HG02885 (cell line): ENCODE measurements around the gene TTLL11.
A peak's percentile ranks its signal among the peaks of the same experiment; 100 is the strongest.

Source experiments
- ATAC-seq: cut with Tn5 transposase; IDR thresholded peaks from one replicate; pipeline ENCODE4 v1.9.1; 2021; ENCODE audit warnings: mild to moderate bottlenecking; ENCODE audit not compliant: unreplicated experiment, poor library complexity

TTLL11 gene

DNA sequence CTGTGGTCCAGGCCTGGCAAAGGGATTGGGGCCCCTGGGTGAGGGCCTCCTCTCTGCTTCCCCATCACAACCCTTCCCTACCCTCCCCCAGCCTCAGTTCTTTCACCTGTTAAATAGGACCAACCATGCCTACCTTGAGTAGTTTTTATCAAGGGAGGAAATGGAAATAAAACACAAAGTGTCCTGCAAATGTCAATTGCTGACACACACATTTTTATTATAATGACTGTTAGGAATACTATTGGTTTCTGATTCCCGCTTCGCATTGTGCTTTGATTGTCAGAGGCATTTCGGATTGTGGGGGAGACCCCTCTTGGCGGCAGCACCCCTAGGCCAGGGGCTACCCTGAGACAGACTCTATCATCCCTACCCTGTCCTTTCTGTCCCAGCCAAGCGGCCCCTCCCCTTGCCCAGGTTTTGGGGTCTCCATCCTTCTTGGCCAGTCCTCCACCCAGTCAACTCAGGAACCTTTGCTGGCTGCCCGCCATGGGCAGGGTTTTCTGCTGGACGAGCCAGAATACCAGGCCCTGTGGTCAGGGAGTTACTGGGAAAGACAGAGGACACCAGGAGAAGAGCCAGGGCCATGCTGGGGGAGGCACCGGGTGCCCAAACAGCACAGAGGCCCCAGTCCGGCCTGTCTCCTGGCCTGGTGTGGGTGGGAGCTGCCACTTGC lies 18.4 kb upstream of the TTLL11 start:
- ATAC-seq = no peak

DNA sequence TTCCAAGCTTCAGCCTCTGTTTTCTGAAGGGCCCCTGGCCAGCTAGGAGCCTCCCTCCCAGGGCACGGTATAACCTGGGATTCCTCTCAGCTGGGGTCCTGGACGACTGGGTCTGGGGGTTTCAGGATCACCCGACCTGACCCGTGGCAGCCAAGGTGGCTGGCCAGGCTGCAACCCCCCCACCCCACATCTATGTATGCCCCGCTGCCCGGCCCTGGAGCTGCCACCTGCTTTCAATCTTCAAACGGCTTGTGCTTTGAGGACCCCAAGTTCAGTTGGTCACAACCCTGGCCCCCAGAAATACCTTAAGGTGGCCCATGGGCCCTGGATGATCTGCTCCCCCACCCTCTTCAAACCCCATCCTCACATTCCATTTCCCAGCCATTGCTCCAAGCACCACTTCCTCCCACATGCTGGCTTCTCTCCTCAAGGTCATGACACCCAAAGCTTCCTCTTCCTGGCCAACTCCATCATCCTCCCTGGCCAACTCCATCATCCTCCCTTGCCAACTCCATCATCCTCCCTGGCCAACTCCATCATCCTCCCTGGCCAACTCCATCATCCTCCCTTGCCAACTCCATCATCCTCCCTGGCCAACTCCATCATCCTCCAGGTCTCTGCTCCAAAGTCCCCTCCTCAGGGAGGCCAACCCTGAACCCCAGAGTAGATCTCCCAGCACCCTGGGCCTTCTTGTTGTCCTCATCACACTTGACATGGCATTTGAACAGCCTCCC lies 17.2 kb upstream of the TTLL11 start:
- ATAC-seq = no peak

DNA sequence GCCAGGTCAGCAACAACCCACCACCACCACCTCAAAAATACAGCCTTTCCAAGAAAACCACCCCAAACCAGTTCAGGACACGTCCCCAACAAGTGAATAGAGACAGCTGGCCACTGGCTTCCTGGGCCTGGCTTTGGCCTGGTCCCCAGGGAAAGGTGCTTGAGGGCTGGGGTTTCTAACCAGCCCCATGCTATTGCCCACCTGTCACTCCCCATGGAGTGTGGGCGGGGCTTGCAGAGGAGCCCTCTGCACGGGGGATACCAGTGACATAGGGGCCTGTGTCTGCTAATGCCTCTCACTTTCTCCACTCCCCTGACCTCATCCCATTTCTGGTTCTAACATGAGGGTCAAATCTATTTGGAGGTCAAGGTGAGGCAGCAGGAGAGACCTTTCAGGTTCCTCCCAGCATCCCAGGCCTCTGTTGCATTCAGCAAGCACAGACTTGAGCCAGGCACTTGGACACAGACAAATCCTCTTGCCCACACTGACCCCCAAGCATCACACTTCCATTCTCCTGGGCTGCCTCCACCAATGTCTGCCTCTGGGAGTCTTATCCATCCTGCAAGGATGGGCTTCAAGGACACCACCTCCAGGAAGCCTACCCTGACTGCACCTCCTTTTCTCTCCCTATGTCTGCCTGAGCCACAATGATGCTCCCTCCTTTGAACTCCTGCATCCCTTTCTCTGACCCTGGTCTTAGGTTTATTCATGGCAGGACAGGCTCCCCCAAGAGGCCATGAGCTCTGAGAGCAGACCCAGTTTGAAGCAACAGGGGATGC lies 16.1 kb upstream of the TTLL11 start:
- ATAC-seq = no peak

DNA sequence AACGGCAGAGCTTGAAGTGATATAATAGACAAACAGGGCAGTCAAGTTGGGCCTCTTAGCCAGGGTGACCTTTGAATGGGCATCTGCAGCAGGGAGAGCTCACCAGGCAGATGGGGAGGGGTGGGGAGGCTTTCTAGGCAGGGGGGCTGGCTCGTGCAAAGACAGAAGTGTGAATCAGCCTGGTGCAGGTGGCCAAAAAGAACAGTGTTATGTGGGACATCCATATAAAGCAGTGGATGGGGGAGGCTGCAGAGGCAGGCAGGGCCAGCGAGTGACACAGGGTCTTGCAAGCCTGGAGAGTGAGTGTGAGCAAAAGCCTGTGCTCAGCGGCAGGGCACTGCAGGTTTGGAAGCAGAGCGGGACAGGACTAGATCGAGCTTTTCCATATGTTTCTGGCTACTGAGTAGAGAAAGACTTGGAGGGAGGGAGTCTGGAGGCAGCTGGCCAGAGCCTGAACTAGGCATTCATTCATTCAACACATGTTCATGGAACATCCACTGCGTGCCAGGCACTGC lies 14.2 kb upstream of the TTLL11 start:
- no peak for ATAC-seq

DNA sequence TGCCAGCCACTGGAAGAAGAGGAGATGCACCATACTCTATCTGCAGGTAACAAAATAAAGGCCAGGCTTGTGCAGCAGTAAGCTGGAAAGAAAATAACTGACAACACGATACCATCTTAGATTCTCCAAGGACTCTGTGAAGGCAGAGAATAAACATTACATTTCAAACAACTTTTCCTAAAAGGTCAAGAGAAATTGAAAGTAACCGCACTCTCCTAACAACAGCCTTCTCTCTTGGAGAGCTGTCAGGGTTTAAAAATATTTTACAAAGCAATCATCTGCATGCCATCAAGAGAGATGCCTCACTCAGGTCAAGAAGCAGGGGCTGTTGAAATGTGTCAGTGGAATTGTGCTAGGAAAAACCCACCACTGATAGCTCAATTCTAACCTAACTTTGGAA lies 13.5 kb upstream of the TTLL11 start:
- no peak for ATAC-seq

DNA sequence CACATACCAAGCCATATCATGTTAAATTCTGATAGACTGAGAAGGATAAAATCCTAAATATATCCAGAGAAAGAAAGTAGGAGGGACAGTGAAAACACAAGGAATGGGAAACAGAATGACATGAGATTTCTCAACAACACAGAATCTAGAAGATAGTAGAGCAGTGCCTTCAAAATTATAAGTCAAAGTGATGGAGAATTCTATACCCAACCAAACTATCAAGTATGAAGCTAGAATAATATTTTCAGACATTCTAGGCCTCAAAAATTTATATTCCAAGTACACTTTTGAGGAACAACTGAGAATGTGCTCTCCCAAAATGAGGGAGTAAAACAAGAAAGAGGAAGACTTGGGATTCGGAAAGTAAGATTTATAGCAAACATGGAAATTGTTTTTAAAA lies 10.9 kb upstream of the TTLL11 start:
- no peak for ATAC-seq

DNA sequence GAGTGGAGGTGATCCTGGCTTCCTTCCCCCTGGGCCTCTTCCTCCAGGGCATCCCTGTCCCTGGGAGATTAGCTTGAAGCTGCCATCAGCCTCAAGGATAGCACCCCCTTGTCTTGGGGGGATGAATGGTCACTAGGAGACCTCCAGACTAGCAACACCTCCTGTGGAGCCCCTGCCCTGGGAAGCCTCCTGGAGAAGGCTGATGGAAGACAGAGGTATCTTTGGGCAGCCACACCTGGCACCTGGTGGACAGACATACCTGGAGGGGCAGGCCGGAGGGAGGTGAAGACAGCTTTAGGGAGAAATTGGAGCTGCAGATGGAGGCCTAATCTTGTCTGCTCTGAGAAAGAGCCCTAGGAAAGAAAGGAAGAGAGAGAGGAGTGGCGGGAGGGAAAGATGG lies 9.0 kb upstream of the TTLL11 start:
- ATAC-seq = no peak

DNA sequence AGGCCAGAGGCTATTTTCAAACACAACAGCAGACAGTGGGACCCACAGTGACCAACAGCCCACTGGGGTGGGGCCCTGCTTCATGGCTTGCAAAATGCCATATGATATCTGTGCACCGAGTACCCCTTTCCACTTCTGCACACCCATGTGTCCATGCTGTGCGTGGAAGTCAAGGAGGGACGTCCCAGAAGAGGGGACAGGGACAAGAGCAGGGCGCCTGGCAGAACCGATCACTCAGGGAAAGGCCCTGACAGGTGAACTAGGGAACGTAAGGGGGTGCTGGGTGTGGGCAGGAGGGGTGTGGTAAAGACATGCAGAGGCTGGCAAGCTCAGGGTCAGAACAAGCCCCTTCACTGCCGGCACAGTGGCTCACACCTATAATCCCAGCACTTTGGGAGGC lies 7.6 kb upstream of the TTLL11 start:
- ATAC-seq = no peak

DNA sequence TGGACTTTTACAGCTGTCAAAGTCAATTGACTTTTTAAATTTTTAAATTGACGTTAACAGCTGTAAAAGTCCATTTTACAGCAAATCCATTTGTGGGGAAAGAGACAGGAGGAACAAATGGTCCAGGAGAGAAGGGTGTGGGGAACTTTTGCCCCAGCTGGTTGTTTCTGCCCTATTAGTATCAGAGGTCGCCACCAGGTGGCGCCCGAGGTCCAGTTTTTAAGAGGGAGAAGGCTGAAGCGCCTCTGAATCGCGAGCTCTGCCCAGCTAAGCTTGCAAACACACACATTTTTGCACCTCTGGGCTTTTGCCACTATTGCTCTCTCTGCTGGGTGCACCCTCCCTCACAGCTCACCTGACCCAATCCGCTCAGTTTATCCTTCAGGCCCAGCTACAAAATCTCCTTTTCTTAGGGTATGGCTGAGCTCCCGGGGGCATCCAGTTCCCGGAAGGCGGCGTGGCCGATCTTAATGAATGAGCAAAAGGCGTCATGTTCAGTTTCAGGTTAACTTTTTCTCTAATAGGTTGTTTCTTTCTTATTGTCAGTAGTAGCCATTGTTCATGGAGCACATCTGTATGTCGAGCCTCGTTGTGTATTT lies 6.3 kb upstream of the TTLL11 start:
- ATAC-seq = peak; percentile 80

DNA sequence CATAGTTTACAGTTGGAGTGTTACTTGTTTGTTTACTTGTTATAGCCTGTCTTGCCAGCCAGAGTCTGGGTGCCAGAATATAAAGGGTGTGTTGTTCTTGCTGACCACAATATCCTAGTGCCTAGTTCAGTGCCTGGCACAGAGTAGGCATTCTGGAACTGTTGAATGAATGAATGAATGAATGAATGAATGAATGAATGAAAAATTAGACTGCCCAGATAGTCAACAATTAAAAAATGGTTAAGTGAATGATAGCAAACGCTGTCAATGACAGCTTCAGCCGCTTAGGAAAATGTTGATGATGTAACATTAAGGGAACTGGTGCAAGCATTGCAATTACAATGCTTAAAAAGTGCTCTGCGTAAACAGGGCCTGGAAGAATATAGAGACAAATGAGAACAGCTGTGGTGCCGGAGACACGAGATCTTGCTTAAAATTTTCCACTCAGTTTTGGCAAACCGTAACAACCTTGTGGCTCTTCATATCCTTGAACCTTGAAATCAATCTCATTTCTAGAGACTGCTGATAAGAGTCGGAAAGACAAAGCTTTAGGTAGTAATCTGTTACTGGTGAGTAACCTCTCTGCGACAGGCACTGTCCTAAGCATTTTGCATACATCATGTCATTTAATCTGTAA lies 4.7 kb upstream of the TTLL11 start:
- no peak for ATAC-seq

DNA sequence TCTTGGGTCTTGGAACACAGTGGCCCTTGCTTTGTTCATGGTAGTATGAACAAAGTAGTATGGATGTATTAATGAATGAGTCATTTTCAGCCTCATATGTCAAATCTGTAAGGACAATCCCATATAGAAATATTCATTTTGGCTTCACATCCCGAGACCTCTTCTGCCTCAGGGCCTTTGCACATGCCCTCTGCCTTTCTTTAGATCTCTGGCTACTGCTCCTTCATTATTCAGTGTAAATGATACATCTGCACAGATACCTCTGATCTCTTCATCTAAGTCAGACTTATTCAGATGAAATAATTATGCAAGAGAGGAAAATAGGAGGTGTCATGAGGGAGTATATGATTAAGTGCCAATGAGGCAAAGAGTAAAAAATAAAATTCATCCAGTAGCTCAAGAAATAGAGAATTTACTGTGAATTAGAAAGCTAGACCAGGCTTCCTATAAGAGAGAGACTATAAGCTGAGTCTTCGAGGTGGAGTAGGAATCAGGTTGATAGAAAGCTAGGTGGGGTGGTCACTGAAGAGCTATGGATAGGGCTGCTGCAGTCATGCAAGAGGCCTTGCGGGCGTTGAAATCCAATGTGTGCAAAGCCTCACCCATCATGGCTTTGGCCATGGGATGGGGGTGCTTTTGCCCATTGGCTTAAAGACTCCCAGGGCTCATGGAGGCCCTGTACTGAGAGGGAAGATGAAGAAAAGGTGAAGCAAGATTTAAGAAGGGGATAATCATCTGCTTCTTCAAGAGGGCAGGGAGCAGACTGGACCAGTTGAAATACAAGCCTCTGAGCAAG lies 3.7 kb upstream of the TTLL11 start:
- ATAC-seq = no peak

DNA sequence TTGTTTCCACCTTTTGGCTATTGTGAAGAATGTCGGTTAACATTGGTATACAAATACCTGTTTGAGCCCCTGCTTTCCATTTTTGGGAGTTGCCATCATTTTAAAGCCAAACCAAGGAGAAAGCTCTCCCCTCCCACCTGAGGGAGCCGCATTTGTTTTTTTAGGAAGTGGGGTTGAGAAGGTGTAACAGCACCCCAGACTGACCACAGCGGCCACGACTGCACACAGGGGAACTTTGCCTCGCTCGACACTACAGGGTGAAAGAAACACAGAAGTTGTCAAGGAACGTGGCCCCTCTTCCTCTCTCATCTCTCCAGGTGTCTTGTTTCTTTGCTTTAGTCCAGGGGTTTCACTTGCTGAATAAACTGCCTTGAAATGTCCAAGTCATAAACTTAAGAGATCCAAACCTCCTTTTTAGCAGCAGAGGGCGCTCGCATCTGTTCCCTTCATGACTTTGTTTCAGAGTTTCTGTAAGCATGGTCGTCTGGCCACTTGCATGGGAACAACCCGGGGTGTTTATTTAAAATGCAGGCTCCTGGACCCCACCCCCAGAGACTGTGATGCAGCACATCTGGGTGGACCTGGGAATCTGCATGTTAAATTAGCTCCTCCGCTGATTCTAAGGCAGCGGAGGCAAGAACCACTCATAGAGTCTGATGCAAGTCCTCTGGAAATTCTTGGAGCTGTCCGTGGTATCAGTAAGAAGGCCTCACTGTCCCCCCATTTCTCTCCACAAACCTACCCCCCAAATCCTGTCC lies 2.1 kb upstream of the TTLL11 start:
- no peak for ATAC-seq

DNA sequence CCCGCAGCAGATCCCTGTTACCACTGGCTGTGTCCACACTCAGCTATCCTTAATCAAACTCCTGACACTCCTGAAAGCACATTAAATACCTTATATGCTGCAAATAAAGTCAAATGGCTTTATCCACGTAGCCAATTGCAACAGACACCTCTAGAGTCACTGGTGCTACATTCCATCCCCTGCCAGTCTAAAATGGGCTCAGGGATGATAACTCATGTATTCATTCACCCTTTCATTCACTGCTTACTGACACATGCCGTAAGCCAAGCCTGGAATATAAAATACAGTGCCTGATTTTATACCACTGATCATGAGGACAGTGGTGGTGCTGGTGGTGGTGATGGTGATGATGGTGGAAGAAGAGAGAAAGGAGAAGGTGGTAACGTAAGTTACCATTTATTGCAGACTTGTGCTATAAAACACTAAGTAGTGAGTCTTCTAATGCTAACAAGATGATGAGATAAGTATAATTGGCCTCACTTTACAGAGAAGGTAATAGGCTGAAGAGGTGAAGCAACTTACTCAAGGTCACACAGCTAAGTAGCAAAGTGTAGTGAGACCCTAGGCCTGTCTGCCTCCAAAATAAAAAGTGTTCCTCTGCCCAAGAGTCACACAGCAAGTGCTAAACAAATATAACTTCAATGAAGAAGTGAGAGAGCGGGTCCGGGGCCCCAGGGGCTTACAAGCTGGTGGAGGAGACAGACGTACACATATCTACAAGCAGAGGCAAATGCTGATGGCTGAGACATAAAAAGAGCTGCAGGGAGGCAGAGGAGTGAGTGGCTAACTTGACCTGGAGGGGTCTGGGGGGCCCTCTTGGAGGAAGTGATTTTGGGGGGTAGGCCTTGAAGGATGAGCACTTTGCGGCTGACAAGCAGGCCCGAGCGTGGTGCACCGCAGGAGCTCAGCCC lies 1.2 kb downstream of the TTLL11 start:
- ATAC-seq = no peak

DNA sequence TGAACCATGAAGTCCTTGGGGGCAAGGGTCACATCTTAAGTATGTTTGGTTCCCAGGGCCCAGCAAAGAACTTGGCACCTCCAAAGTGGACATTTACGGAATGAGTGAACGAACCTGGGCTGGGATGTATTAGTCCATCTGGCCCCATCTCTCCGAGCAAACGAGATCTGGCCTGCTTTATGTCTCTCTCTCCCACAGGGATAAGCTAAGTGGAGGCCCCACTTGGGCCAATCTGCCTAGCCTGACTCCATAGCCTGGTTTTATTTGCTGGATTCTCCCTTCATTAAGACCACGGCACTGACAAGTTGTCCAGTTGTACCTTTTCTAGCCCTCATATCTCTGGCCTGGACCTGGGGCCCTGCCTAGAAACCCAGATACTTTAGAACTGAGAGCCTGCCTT lies 2.1 kb downstream of the TTLL11 start:
- ATAC-seq = no peak

DNA sequence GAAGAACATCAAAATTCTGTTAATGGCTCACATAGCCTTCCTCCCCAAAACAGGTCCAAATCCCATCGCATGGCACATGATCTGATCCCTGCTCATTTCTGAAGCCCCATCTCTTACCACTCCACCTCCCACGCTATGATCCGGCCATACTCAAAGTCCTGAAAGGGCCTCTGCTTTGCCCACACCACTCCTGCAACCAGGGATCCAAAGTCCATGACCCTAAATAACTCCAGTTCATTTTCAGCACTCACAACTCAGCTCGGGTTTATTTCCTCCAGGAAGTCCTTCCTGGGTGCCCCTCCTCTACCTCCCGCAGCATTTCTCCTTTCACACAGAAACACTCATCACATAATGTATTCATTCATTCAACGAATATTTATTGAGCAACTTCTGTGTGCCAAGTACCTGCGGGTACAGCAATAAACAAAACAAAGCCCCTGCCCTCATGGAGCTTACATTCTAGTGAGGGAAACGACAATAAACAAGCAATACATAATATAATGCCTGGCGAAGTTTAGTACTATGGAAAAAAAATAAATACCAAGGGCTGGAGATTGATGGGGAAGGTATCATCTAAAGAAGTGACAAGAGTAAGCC lies 2.7 kb downstream of the TTLL11 start:
- no peak for ATAC-seq

DNA sequence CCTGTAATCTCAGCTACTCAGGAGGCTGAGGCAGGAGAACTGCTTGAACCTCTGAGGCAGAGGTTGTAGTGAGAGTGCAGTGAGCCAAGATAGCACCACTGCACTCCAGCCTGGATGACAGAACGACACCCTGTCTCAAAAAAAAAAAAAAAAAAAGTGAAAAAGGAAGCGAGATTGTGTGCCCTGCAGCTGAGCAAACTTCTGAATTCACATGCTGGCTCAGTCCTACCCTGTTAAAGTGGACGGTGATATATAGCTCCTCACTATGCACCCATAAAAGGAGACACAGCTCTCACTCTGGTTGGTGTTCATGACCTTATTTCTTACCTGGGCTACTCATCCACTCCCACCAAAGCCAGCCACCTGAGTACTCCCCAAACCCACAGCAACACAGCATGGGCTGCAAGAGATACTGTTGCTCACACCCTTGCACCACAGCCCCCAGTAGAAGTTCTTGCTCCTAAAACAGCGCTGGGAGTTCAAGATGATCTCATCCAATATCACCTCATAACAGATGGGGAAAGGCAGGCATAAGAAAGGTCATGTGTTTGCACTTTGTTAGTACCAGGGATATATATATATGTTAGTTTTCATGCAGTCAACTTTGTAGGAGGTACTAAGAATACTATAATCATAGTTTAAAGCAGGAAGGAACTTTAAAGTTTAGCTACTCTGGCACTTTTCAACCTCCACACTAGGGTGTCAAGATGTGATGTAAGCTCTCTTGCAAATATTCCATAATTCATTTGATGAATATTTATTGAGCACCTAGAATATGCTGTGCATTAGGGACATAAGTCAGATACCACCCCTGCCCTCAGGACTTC lies 4.0 kb downstream of the TTLL11 start:
- no peak for ATAC-seq
